ENCODE measurements around the gene CTBP2.

DNA sequence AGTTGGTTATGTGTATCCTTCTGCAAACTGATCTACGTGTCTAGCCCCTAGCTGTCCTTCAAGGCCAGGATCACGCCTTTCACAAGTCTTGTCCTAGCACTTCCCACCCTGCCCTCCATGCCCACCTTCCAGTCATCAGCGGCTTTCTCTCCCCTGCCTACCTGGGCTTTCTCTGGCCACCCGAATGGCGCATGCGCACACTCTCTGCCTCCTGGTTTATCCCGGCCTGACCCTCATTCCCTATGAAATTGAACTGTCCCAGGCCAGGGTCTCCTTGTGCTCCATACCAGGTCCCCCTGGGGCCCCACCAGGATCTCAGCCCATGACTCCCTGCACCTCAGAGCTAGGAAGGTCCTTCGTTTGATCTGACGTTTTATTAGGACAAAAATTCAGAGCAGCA, 31.6 kb upstream of the CTBP2 start:
- TF ChIP-seq, protein P1, sequence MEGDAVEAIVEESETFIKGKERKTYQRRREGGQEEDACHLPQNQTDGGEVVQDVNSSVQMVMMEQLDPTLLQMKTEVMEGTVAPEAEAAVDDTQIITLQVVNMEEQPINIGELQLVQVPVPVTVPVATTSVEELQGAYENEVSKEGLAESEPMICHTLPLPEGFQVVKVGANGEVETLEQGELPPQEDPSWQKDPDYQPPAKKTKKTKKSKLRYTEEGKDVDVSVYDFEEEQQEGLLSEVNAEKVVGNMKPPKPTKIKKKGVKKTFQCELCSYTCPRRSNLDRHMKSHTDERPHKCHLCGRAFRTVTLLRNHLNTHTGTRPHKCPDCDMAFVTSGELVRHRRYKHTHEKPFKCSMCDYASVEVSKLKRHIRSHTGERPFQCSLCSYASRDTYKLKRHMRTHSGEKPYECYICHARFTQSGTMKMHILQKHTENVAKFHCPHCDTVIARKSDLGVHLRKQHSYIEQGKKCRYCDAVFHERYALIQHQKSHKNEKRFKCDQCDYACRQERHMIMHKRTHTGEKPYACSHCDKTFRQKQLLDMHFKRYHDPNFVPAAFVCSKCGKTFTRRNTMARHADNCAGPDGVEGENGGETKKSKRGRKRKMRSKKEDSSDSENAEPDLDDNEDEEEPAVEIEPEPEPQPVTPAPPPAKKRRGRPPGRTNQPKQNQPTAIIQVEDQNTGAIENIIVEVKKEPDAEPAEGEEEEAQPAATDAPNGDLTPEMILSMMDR (IDR thresholded peaks at IDR 0.05): no peak
- TF ChIP-seq POLR2A (IDR thresholded peaks at IDR 0.05): no peak

Measured in right lobe of liver (tissue), 4 donors.